ENCODE results near the gene C22orf31.

The C22orf31 gene

GRCh38 chr22:29026579-29026978, 35.1 kb downstream of the C22orf31 start:
- H3K36me3 ChIP-seq (ENCODE audit: insufficient read depth, insufficient read length, low read length): peaks cover 12% of the 10 kb centered on the region
- no peak for DNase-seq (ENCODE audit: low read depth, low spot score)
- no peaks in the 10 kb centered on the region for H3K27me3 ChIP-seq (ENCODE audit: insufficient read depth, insufficient read length)
- peaks cover 2% of the 10 kb centered on the region for H3K4me1 ChIP-seq (ENCODE audit: insufficient read depth, insufficient read length)
- no peaks in the 10 kb centered on the region for H3K9me3 ChIP-seq (ENCODE audit: insufficient read depth, low read length)
- no peak for TF ChIP-seq SUZ12 (IDR thresholded peaks at IDR 0.05; ENCODE audit: extremely low read depth, insufficient read depth, insufficient read length)
- TF ChIP-seq YY1 (IDR thresholded peaks at IDR 0.05; ENCODE audit: insufficient read depth, insufficient read length): no peak
- TF ChIP-seq ZNF274 (IDR thresholded peaks at IDR 0.05; ENCODE audit: low read depth, low read length): no peak
- H3K4me3 ChIP-seq (ENCODE audit: insufficient read length, low read depth): no peak overlapping the region
- H3K9ac ChIP-seq (ENCODE audit: insufficient read length, low read depth): no peak overlapping the region

GRCh38 chr22:29023172-29023796, 38.3 kb downstream of the C22orf31 start:
- Histone ChIP-seq H3K4me3 (ENCODE audit: insufficient read length, low read depth) (no peak overlapping the region), H3K36me3 (ENCODE audit: insufficient read depth, insufficient read length, low read length) (peaks cover 12% of the 10 kb centered on the region), H3K4me1 (ENCODE audit: insufficient read depth, insufficient read length) (no peaks in the 10 kb centered on the region), H3K9me3 (ENCODE audit: insufficient read depth, low read length) (no peaks in the 10 kb centered on the region; the same call in 1 of the 2 replicates), H3K9ac (ENCODE audit: insufficient read length, low read depth) (no peak overlapping the region), H3K27me3 (ENCODE audit: insufficient read depth, insufficient read length) (no peaks in the 10 kb centered on the region)
- no peak for DNase-seq (ENCODE audit: low read depth, low spot score)
- TF ChIP-seq YY1 (IDR thresholded peaks at IDR 0.05; ENCODE audit: insufficient read depth, insufficient read length): no peak
- TF ChIP-seq SUZ12 (IDR thresholded peaks at IDR 0.05; ENCODE audit: extremely low read depth, insufficient read depth, insufficient read length): no peak
- no peak for TF ChIP-seq ZNF274 (IDR thresholded peaks at IDR 0.05; ENCODE audit: low read depth, low read length)

GRCh38 chr22:29022101-29022817, 39.4 kb downstream of the C22orf31 start:
- H3K9me3 ChIP-seq (ENCODE audit: insufficient read depth, low read length): no peaks in the 10 kb centered on the region; the same call in 1 of the 2 replicates
- peaks cover 12% of the 10 kb centered on the region for H3K36me3 ChIP-seq (ENCODE audit: insufficient read depth, insufficient read length, low read length)
- no peak for DNase-seq (ENCODE audit: low read depth, low spot score)
- no peak for TF ChIP-seq YY1 (IDR thresholded peaks at IDR 0.05; ENCODE audit: insufficient read depth, insufficient read length)
- TF ChIP-seq SUZ12 (IDR thresholded peaks at IDR 0.05; ENCODE audit: extremely low read depth, insufficient read depth, insufficient read length): no peak
- no peak overlapping the region for H3K9ac ChIP-seq (ENCODE audit: insufficient read length, low read depth)
- no peak overlapping the region for H3K4me3 ChIP-seq (ENCODE audit: insufficient read length, low read depth)
- H3K27me3 ChIP-seq (ENCODE audit: insufficient read depth, insufficient read length): no peaks in the 10 kb centered on the region
- no peaks in the 10 kb centered on the region for H3K4me1 ChIP-seq (ENCODE audit: insufficient read depth, insufficient read length)

GRCh38 chr22:29018293-29019189, 43.1 kb downstream of the C22orf31 start:
- DNase-seq (ENCODE audit: low read depth, low spot score): no peak
- no peak overlapping the region for H3K9ac ChIP-seq (ENCODE audit: insufficient read length, low read depth)
- peaks cover 6% of the 10 kb centered on the region for H3K4me1 ChIP-seq (ENCODE audit: insufficient read depth, insufficient read length)
- H3K27me3 ChIP-seq (ENCODE audit: insufficient read depth, insufficient read length): no peaks in the 10 kb centered on the region
- H3K4me3 ChIP-seq (ENCODE audit: insufficient read length, low read depth): no peak overlapping the region
- TF ChIP-seq ZNF274 (IDR thresholded peaks at IDR 0.05; ENCODE audit: low read depth, low read length) (no peak), SUZ12 (IDR thresholded peaks at IDR 0.05; ENCODE audit: extremely low read depth, insufficient read depth, insufficient read length) (no peak), YY1 (IDR thresholded peaks at IDR 0.05; ENCODE audit: insufficient read depth, insufficient read length) (no peak)
- H3K36me3 ChIP-seq (ENCODE audit: insufficient read depth, insufficient read length, low read length): no peaks in the 10 kb centered on the region
- H3K9me3 ChIP-seq (ENCODE audit: insufficient read depth, low read length): no peaks in the 10 kb centered on the region; the same call in 1 of the 2 replicates

GRCh38 chr22:29016067-29016938, 45.3 kb downstream of the C22orf31 start:
- no peaks in the 10 kb centered on the region; the same call in 1 of the 2 replicates for H3K9me3 ChIP-seq (ENCODE audit: insufficient read depth, low read length)
- peaks cover 11% of the 10 kb centered on the region for H3K4me1 ChIP-seq (ENCODE audit: insufficient read depth, insufficient read length)
- no peak overlapping the region for H3K9ac ChIP-seq (ENCODE audit: insufficient read length, low read depth)
- TF ChIP-seq SUZ12 (IDR thresholded peaks at IDR 0.05; ENCODE audit: extremely low read depth, insufficient read depth, insufficient read length): no peak
- TF ChIP-seq ZNF274 (IDR thresholded peaks at IDR 0.05; ENCODE audit: low read depth, low read length): no peak
- TF ChIP-seq YY1 (IDR thresholded peaks at IDR 0.05; ENCODE audit: insufficient read depth, insufficient read length): no peak
- no peak overlapping the region for H3K4me3 ChIP-seq (ENCODE audit: insufficient read length, low read depth)
- H3K27me3 ChIP-seq (ENCODE audit: insufficient read depth, insufficient read length): no peaks in the 10 kb centered on the region
- DNase-seq (ENCODE audit: low read depth, low spot score): no peak
- H3K36me3 ChIP-seq (ENCODE audit: insufficient read depth, insufficient read length, low read length): peaks cover 4% of the 10 kb centered on the region

DNA sequence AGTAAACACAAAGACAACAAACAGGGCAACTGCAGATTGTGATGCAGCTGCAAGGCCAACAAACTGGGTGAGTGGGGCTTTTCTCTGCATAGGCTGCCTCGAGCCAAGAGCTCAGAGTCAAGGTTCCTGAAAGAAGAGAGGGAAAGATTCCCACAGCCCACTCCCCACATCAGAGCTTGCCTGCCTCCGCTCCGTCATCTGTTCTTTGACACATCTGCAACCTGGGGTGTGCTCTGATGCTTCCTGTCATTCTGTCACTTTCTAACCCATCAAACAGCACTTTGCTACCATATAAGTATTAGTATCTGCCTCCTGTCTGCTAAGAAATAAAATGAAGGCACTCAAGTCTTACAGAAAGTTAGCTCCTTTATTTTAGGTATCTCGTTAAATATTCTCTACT, 46.9 kb downstream of the C22orf31 start:
- peaks cover 11% of the 10 kb centered on the region for H3K4me1 ChIP-seq (ENCODE audit: insufficient read depth, insufficient read length)
- no peak for DNase-seq (ENCODE audit: low read depth, low spot score)
- no peak for TF ChIP-seq YY1 (IDR thresholded peaks at IDR 0.05; ENCODE audit: insufficient read depth, insufficient read length)
- TF ChIP-seq SUZ12 (IDR thresholded peaks at IDR 0.05; ENCODE audit: extremely low read depth, insufficient read depth, insufficient read length): no peak
- no peak for TF ChIP-seq ZNF274 (IDR thresholded peaks at IDR 0.05; ENCODE audit: low read depth, low read length)
- no peak overlapping the region for H3K4me3 ChIP-seq (ENCODE audit: insufficient read length, low read depth)
- no peaks in the 10 kb centered on the region; the same call in 1 of the 2 replicates for H3K9me3 ChIP-seq (ENCODE audit: insufficient read depth, low read length)
- H3K27me3 ChIP-seq (ENCODE audit: insufficient read depth, insufficient read length): no peaks in the 10 kb centered on the region
- peaks cover 4% of the 10 kb centered on the region for H3K36me3 ChIP-seq (ENCODE audit: insufficient read depth, insufficient read length, low read length)
- H3K9ac ChIP-seq (ENCODE audit: insufficient read length, low read depth): no peak overlapping the region

All from NT2/D1 (cell line).